SHP77 (cell line): Measurements from ENCODE around the gene RIPOR2.

Experiments
- DNase-seq, 2 experiments: peaks; one replicate each; lab custom pipeline; 2025; lab: John Stamatoyannopoulos, UW

The RIPOR2 gene

GRCh38 chr6:24906314-24906713 lies 29.4 kb downstream of the RIPOR2 start:
- no peak for DNase-seq

GRCh38 chr6:24905483-24905882 lies 30.3 kb downstream of the RIPOR2 start:
- DNase-seq, result no peak

GRCh38 chr6:24903681-24904080 lies 32.1 kb downstream of the RIPOR2 start:
- no peak for DNase-seq

- no peak for DNase-seq
Observed at GRCh38 chr6:24902782-24903181, 33.0 kb downstream of the RIPOR2 start.

DNA sequence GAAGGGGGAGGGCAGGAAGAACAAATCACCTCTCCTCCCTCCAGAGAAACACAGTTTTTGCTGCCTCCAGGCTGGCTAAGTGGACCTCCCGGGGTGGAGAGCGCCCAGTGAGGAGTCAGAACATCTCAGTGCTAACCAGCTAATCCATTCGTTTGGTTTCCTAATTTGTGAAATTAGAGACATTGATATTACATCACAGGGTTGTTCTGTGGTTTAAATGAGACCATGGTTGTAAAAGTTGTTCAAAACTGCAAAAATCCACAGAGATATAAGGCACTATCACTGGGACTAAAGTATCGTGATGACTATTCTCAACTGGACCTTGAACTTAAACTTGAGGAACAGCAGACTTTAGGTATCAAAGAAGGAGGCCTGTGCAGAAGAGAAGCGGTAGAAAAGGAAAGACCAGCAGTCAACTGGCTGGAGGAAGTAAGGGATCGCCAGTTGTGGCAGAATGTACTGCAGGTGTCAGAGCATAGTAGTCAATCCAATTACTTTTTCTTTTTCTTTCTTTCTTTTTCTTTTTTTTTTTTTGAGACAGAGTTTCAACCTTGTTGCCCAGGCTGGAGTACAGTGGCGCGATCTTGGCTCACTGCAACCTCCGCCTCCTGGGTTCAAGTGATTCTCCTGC lies 33.9 kb downstream of the RIPOR2 start:
- no peak for DNase-seq

DNA sequence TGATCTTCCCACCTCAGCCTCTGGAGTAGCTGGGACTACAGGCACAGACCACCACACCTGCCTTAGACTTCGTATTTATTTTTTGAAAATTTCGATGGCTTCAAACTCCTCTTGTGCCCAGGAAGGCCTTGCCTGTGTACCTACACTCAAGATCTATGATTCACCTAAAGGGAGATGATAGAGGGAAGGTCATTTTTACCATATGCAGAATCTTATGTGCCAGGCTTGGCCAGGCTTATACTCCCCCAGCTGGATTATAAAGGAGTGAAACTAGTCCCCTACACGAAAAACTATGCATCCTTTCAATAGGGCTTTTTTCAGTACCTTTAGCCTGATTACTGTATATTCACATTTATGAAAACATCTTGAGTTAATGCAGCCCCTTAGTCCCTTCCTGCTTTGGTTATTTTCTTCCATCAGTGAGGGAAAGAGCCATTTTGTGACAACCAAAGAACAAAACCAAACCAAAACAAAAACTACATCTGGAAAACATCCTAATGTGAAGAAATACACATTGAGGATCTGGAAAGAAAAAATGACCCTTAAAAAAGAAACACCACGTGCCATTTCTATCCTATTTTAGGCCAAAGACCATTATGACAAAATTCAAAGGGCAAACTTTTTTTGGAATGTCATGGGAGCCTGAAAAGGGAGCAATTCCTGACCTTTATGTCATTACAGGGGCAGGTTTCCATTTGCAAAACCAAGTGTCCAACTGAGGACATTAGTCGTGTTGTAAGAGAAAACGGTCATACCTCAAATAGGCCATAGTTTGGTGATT lies 34.7 kb downstream of the RIPOR2 start:
- DNase-seq, result no peak

DNA sequence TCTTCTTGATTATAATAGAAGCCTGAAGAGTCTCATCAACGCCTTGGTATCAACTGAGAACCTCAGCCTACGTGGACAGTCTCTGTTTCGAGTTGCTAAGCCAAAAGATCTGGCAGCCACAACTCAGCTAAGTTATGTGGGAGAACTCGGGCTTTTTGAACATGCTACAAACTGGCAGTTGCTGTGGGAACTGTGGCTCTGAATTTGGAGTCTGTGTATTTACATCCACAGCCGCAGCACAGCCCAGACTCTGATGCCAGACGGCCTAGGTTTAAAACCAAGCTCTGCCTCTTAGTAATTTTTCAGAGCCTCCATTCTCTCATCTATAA lies 35.8 kb downstream of the RIPOR2 start:
- no peak for DNase-seq

GRCh38 chr6:24899136-24899996 lies 36.4 kb downstream of the RIPOR2 start:
- DNase-seq, result no peak

GRCh38 chr6:24898676-24899075 lies 37.1 kb downstream of the RIPOR2 start:
- no peak for DNase-seq

DNA sequence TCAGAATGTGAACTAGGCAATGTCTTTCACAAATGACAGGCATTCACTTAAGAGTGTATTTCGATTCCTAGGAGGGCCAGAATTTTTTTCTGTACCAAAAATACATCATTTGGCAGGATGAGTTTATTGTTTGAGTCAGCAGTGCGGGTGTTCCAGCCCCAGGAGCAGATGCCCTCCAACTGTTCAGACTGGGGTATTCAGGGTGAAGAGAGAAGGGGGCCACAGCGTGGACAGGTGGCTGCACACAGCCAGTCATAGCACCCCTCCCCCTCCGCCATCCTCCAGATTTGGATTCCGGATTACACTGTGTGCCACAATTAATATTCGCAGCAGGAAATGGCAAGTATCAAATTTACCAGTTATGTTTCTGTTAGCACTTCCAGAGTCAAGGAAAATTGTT lies 38.6 kb downstream of the RIPOR2 start:
- no peak for DNase-seq

DNA sequence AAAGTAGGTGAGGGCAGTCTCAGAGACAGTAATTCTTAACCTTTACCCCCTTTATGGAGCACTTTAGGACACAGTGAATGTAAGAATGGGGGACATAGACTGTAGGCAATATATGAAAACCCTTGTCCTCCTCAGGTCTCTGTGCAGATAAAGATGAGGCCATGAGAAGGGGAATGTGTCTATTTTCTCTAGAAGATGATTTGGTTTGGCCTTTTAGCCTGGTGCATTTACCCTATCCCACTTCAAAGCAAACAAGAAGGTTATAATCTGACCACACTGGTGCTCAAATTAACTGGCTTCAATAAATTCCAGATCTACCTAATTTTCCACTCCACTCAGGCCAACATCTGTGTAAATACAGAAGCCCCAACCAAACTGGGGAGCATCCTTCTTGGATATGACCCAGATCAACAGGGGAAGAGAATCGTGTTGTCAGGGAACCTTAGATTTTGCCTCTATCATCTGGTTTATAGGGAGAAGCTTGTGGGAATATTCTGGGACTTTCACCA lies 42.4 kb downstream of the RIPOR2 start:
- DNase-seq, result no peak

- DNase-seq, result no peak
Observed at GRCh38 chr6:24891004-24891403, 44.8 kb downstream of the RIPOR2 start.

- no peak for DNase-seq
Observed at GRCh38 chr6:24890471-24890870, 45.3 kb downstream of the RIPOR2 start.

DNA sequence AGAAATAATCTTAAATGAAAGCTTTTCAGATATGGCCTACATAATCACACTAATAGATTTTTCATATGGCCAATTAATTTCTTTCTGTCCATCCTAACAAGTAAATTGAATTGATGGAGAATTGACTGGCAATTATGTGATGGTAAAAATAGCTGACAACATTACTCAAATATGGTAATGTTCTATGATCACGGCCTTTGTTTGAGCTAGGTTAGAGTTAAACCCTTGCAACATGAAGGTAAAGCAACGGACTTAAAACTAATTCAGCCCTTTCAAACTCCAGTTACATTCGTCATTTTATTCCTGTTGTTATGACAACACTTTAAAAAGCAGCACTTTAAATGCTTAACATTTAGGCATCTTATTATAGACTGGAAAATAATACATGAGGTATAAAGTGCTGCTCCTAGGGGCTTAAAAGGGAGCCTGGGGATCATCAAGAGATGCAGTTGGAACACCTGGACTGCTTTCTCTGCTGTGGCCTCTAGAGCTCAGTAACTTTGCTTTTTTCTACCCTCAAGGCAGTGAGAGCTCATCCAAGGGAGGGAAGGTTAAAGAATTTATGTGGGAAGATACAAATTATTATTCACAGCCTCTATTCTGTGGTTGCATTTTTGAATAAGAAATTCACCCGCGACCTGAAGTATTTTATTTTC lies 46.9 kb downstream of the RIPOR2 start:
- DNase-seq, result no peak

DNA sequence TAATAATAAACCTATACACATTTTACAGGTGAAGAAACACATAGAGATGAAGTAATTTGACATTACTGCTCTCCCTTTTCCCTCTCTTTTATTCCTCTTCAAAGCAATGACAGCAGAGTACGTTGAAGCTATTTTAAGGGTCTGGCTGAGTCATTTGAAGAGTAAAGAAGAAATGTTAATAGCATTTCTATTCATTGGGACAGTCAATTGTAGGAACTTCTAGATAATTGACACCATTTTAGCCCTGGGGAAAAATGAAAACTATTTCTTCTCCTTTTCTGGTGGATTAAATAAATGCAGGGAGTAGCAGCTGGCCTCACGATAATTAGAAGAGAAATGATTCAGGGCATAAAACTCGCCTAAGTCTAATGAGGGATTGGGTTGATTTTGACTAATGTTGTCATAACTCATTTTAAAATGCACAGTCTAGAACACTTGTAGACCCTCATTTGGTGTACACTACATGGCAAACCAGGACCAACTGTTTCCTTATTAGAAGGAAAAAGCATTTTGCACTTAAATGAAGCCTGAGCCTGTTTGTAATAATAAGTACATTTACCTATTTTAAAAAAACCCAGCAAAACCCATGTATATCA lies 48.1 kb downstream of the RIPOR2 start:
- DNase-seq, result no peak

- DNase-seq, result no peak
Observed at GRCh38 chr6:24883618-24884017, 52.1 kb downstream of the RIPOR2 start.

DNA sequence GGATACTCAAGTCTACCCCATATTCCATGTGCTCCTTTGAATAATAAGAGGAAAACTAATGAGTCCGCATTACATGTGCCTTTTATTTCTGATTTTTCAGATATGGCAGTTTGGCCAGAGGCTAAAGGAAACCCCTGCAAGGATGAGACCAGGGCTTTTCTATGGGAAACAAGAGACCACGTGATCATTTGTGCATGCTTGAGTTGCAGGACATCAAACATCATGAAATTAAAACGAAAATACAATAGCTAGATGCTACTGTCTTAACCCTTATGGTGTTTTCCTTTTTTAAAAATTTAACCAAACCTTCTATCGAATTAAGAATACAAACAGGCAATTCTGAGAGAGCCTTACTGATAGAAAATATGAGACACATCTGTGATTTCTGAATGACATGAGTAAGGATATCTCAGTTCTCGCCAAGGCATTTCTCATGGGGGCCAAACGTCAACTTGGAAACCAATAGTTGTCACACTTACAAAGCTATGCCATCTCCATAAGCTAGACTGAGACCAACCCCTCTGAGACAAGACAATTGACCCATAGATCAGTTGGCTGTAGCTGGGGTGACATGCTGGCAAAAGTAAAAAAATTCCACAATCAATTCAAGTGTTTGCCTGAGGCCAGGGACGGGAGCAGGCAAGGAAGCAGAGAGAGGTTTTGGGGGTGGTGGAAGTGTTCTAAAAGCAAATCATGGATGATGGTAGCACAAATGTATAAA lies 52.8 kb downstream of the RIPOR2 start:
- DNase-seq, result no peak

DNA sequence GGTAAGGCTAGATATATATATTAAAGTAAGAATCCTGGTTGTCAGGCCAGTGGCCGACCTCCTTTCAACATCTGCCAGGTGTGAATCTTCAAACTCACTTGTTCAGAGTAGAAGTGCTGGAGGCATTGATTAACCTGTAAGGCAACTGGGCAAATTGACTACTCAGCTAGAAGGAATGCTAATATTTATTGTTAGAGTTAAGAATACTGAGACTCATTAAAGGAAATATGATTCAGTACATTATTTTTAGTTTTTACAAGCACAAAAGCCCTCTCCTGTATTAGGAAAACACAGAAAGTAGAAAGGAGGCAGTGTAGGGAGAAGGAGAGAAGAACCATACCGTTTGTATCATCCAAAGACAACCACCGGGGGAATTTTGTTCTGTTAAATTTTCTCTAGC lies 53.5 kb downstream of the RIPOR2 start:
- no peak for DNase-seq

GRCh38 chr6:24881376-24881775 lies 54.4 kb downstream of the RIPOR2 start:
- no peak for DNase-seq

- no peak for DNase-seq
Observed at GRCh38 chr6:24880451-24880850, 55.3 kb downstream of the RIPOR2 start.

DNA sequence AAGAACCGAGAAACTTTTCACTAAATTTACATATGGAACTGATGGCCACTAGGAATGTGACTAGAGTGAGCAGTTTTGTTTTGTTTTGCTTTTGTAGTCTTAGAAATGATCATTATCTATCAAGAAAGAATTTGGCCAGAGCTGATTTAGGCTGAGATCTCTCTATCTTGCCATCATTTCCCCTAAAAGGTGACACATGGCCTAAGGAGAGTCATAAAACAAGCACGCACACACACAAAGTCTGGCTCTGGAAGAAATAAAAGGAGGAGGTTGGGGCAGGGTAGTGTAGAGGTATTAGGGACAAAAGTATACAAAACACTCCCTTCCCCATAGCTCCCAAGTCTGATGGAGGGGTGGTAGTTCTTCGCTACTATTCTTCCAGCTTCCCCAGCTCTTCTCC lies 56.4 kb downstream of the RIPOR2 start:
- no peak for DNase-seq
